IPS-18c (cell line): ENCODE data around the gene KRTAP22-2.

Source experiments
- H3K4me3 ChIP-seq: 2 replicates; pipeline ENCODE4 v1.7.0; 2013; ENCODE audit warnings: low read depth, mild to moderate bottlenecking, low read length, moderate library complexity; ENCODE audit not compliant: insufficient read depth
- H3K9me3 ChIP-seq: one replicate; pipeline ENCODE4 v1.6.1; 2013; ENCODE audit warnings: mild to moderate bottlenecking, low read length, moderate library complexity; ENCODE audit not compliant: control insufficient read depth, insufficient read depth

The KRTAP22-2 gene

DNA sequence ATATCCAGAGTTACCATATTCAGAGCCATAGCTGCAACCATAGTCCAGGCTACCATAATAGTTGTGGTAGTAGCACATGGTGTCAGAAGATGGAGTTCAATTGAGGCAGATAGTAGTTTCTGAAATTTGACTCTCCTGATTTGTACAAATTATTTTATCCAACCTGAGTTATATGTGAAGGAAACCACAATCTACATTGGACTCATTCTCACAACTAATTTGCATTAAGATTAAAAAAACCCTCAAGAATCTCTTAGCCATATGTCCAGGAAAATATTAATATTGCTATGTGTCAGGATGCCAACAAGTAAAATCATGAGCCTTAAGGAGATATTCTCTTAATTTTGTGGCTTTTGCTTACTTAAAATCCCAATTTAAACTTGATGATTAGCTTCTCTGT, at the start of gene KRTAP22-2:
TSS of gene KRTAP22-2 (minus strand) at position 101 of the 400 bp plus-strand sequence.
- Histone ChIP-seq H3K9me3 (no peaks in the 10 kb centered on the region), H3K4me3 (no peak within 1 kb of the TSS)

DNA sequence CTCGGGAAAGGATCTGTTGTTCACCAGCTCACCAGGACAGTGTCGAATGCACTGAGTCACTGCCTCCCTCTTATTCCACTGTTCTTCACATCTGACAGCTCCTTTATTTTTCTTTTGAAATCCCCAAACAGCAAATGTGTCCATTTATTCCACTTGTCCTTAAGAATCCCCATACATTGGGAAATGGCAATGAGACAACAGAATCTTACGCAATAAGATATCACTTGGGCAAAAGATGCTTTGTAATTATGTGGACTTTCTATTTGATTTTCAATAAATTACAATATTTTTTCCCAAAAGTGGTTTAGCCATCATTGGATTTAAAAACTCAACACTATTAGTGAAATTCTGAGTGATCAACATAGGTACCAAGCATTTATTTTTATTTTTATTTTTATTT, 48.5 kb upstream of the KRTAP22-2 start:
- H3K4me3 ChIP-seq: no peak overlapping the region
- H3K9me3 ChIP-seq: no peaks in the 10 kb centered on the region

DNA sequence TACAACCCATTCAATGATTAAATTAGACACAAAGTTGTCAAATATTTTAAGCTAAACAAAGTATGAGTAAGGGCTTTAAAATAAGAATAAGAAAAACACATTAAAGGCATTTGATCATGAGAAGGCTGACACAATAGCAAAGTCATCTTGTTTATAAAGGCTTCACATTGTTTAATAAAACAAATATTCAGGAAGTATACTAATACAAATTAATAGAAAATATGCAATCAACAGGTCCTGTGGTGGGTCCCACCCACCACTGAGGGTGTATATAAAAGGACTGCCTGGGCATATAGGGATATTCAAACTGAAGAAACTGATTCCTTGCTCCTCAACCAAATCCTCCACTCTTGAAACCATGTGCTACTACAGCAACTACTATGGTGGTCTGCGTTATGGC, 44.7 kb upstream of the KRTAP22-2 start, which contains the start of gene KRTAP20-2:
TSS of gene KRTAP20-2 (plus strand) at position 301 of the 400 bp plus-strand sequence. CDS start at position 359, 58 bp downstream.
- Histone ChIP-seq H3K4me3 (no peak within 1 kb of the TSS), H3K9me3 (no peaks in the 10 kb centered on the region)

- Histone ChIP-seq H3K4me3 (no peak overlapping the region), H3K9me3 (peaks cover 5% of the 10 kb centered on the region)
Observed at GRCh38 chr21:30629200-30629599, 39.0 kb upstream of the KRTAP22-2 start.

- H3K4me3 ChIP-seq: no peak overlapping the region
- peaks cover 7% of the 10 kb centered on the region for H3K9me3 ChIP-seq
Observed at GRCh38 chr21:30628109-30628508, 37.9 kb upstream of the KRTAP22-2 start.

DNA sequence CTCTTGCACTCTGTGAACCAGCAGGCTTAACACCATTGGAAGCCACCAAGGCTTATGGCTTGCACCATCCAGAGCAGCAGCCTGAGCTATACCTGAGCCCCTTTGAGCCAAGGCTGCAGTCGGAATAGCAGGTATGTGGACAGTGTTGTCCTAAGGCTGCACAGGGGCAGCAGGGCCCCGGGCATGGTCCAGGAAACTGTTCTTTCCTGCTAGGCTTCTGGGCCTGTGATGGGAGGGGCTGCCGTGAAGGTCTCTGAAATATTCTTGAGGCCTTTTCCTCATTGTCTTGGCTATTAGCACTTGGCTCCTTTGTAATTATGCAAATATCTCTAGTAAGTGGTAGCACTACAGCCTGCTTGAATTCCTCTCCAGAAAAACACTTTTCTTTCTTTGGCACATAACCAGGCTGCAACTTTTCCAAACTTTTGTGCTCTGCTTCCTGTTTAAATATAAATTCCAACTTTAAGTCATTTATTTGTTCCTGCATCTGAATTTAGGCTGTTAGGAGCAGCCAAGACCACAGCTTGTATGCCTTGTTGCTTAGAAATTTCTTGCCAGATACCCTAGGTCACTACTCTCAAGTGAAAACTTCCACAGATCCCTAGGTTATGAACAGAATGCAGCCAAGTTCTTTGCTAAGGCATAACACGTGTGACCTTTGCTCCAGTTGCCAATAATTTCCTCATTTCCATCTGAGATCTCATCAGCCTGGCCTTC, 35.4 kb upstream of the KRTAP22-2 start:
- Histone ChIP-seq H3K4me3 (no peak overlapping the region), H3K9me3 (peaks cover 7% of the 10 kb centered on the region)

DNA sequence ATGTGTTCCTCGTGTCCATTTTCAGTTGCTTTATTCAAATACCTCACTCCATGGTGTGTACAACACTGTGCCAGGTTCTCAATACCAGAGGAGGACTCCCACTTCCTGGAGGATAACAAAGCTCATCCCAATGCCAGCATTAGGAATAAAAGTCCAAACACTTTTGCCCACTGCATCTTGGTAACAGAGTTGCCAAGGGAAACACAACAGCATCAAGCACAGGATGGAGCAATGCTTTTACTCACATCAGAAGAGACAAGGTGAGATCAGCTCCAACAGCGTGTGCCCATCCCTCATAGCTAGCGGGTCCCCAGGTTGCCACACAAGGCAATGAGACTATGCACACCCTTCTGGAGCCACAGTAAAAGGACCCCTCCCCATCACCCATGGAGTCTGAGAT, 33.2 kb upstream of the KRTAP22-2 start:
- Histone ChIP-seq H3K4me3 (no peak overlapping the region), H3K9me3 (peaks cover 7% of the 10 kb centered on the region)

- no peak within 1 kb of the TSS for H3K4me3 ChIP-seq
- H3K9me3 ChIP-seq: peaks cover 7% of the 10 kb centered on the region
Observed at GRCh38 chr21:30620522-30620921, 30.3 kb upstream of the KRTAP22-2 start, which contains the start of gene KRTAP20-4. Gene KRTAP20-4 (plus strand): TSS chr21:30620627.

- Histone ChIP-seq H3K4me3 (no peak overlapping the region), H3K9me3 (peaks cover 7% of the 10 kb centered on the region)
Observed at GRCh38 chr21:30620080-30620479, 29.9 kb upstream of the KRTAP22-2 start.

DNA sequence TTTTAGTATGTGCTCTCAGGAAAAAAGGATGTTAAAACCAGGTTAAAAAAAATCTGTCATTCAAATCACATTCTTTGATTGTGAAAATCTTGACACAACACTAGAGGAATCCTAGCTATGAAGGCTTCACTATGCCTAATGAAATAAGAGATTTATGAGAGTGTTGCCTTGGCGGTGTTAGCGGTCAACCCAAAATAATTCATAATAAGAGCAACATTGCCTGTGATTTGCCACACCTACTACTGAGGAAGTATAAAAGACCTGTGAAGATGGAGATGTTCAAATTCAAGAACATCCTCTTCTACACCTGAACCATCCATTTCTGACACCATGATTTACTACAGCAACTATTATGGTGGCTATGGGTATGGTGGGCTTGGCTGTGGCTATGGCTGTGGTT, 25.9 kb upstream of the KRTAP22-2 start, which contains the start of gene KRTAP20-1:
TSS of gene KRTAP20-1 (plus strand) at position 301 of the 400 bp plus-strand sequence. CDS start at position 331, 30 bp downstream.
- H3K9me3 ChIP-seq: no peaks in the 10 kb centered on the region
- H3K4me3 ChIP-seq: no peak within 1 kb of the TSS

DNA sequence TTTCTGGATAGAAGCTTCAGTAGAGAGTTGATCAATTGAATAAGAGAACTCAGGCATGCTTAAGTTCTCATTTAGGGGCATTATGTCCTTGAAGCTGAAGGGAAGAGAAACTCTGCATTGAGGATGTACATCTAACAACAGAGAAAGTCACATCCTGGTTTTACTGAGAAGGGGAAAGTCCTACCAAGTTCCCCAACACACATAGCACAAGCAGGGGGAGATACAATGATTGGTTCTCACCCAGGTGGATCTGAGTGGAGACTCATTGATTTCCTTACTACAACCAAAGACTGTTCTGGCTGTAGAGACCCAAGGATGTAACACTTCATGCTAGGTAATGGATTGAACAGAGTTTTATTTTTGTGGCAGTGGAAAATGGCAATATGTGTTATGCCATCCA, 25.0 kb upstream of the KRTAP22-2 start:
- H3K4me3 ChIP-seq: no peak overlapping the region
- H3K9me3 ChIP-seq: no peaks in the 10 kb centered on the region

DNA sequence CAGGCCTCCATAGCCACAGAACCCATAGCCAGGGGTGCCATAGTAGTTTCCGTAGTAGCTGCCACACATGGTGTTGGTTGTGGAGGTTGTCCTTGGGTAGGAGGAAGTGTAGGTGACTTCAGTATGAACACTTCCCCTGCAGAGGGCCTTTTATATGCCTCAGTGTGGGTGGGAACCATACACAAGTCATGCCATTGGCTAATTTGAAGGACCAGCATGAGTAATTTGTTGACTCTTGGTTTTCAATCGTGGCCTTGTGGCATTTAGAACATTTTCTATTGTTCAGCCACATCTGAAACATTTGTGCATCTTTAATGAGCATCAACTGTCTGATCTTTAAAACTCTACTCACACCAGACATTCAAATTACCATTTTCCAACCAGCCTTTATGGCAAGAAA, 23.6 kb upstream of the KRTAP22-2 start, which contains the start of gene KRTAP6-1:
TSS of gene KRTAP6-1 (minus strand) at position 95 of the 400 bp plus-strand sequence. CDS start at position 69, 26 bp downstream.
- no peaks in the 10 kb centered on the region for H3K9me3 ChIP-seq
- no peak within 1 kb of the TSS for H3K4me3 ChIP-seq

GRCh38 chr21:30612132-30612531, 21.9 kb upstream of the KRTAP22-2 start:
- Histone ChIP-seq H3K4me3 (no peak overlapping the region), H3K9me3 (no peaks in the 10 kb centered on the region)

DNA sequence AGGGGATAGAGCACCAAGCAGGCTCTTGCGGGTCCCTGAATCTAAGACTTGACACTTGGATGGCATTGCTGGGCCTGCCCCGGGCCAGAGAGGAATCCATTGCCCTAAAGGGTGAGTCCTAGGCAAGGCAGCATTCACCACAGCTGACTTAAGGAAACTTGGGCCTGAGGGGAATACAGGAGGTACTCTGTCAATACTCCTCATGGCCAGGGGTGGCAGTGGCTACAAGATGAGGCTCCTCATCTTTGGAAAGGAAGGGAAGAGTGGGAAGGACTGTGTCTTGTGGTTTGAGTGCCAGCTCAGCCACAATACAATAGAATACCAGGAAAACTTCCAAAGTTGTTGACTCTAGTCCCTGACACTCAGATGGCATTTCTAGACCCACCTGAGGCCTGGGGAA, 15.8 kb upstream of the KRTAP22-2 start:
- Histone ChIP-seq H3K9me3 (no peaks in the 10 kb centered on the region), H3K4me3 (no peak overlapping the region)

- Histone ChIP-seq H3K4me3 (no peak within 1 kb of the TSS), H3K9me3 (no peaks in the 10 kb centered on the region)
Observed at GRCh38 chr21:30600787-30601186, 10.6 kb upstream of the KRTAP22-2 start, which contains the start of gene KRTAP22-1. Gene KRTAP22-1 (plus strand): TSS chr21:30601087.

GRCh38 chr21:30598802-30599201, 8.6 kb upstream of the KRTAP22-2 start, which contains the start of gene KRTAP6-2:
Gene KRTAP6-2 (minus strand): TSS chr21:30598902. CDS start chr21:30598874, 28 bp downstream.
- no peak within 1 kb of the TSS for H3K4me3 ChIP-seq
- no peaks in the 10 kb centered on the region for H3K9me3 ChIP-seq

GRCh38 chr21:30592140-30592539, 1.9 kb upstream of the KRTAP22-2 start, which contains the start of gene KRTAP6-3:
Gene KRTAP6-3 (plus strand): TSS chr21:30592440. CDS start chr21:30592446, 6 bp downstream.
- H3K9me3 ChIP-seq: no peaks in the 10 kb centered on the region
- H3K4me3 ChIP-seq: no peak within 1 kb of the TSS

- no peak overlapping the region for H3K4me3 ChIP-seq
- no peaks in the 10 kb centered on the region for H3K9me3 ChIP-seq
Observed at GRCh38 chr21:30582870-30583269, 7.3 kb downstream of the KRTAP22-2 start.
